OCI-LY7 (cell line): ENCODE data around the gene LGALS9. TPM values are rescaled to one million over a fixed set of nuclear protein-coding genes. Genes with fewer than 3 reads are reported as not detected.
"Not testable (repeated sequence)": the region's sequence is repeated elsewhere in the genome, so short reads cannot be mapped to it uniquely, and the experiment has no call there.

Experiments
- BruUV-seq: library from RNA; stranded (reverse); fragments of 400-500 nt; replicated peaks from 2 replicates; lab custom pipeline; 2021; lab: Mats Ljungman, UMichigan
- CTCF ChIA-PET: fragments of 300-600 bp; sonication (Branson Sonifier 250); formaldehyde crosslinking; loops from one replicate; lab custom pipeline; 2022; ENCODE audit warnings: antibody characterized with exemption; ENCODE audit not compliant: unreplicated experiment; lab: Charles Lee
- POLR2A ChIA-PET: fragments of 300-600 bp; sonication (Branson Sonifier 250); formaldehyde crosslinking; loops from one replicate; lab custom pipeline; 2022; ENCODE audit warnings: antibody characterized with exemption; lab: Charles Lee
- DNase-seq: peaks from one replicate; pipeline ENCODE4 v3.0.0-alpha.2; 2015; ENCODE audit warnings: low spot score
- H2AFZ ChIP-seq: fragments of 200-600 bp; sonication (generic), shearing (Covaris generic); 2 replicates; pipeline ENCODE4 v1.6.1; 2014; ENCODE audit warnings: mild to moderate bottlenecking, antibody characterized with exemption, low read length, moderate library complexity
- H3K27ac ChIP-seq: fragments of 200-600 bp; sonication (generic); 2 replicates; pipeline ENCODE4 v1.5.1; 2014; ENCODE audit warnings: mixed run types, low read depth, mild to moderate bottlenecking, moderate library complexity, low read length, inconsistent platforms; ENCODE audit not compliant: poor library complexity, severe bottlenecking
- H3K36me3 ChIP-seq: fragments of 200-600 bp; sonication (generic); 2 replicates; pipeline ENCODE4 v1.6.1; 2014; ENCODE audit warnings: mild to moderate bottlenecking, antibody characterized with exemption, low read length, moderate library complexity, mixed read lengths; ENCODE audit not compliant: insufficient read depth
- H3K4me1 ChIP-seq: fragments of 200-600 bp; sonication (generic); 2 replicates; pipeline ENCODE4 v1.5.1; 2014; ENCODE audit warnings: mild to moderate bottlenecking, low read length; ENCODE audit not compliant: insufficient read depth, poor library complexity, severe bottlenecking
- H3K4me2 ChIP-seq: fragments of 200-600 bp; sonication (generic); 2 replicates; pipeline ENCODE4 v1.6.1; 2014; ENCODE audit warnings: mild to moderate bottlenecking, low read length
- H3K4me3 ChIP-seq: fragments of 200-600 bp; sonication (generic); 2 replicates; pipeline ENCODE4 v1.5.1; 2014; ENCODE audit warnings: mild to moderate bottlenecking, low read depth, low read length; ENCODE audit not compliant: poor library complexity, severe bottlenecking
- H3K79me2 ChIP-seq: fragments of 200-600 bp; sonication (generic); 2 replicates; pipeline ENCODE4 v1.6.1; 2016; ENCODE audit warnings: low read depth, mild to moderate bottlenecking, low read length, moderate library complexity, mixed read lengths; ENCODE audit not compliant: insufficient read depth
- H3K9me2 ChIP-seq: fragments of 200-600 bp; sonication (generic); 2 replicates; pipeline ENCODE4 v1.6.1; 2016; ENCODE audit warnings: mild to moderate bottlenecking, low read length, mixed read lengths; ENCODE audit not compliant: insufficient read depth
- H3K9me3 ChIP-seq: fragments of 200-600 bp; sonication (generic); 2 replicates; pipeline ENCODE4 v1.6.1; 2014; ENCODE audit warnings: mild to moderate bottlenecking, mixed run types, low read length, mixed read lengths
- H4K20me1 ChIP-seq: fragments of 200-600 bp; sonication (generic); 2 replicates; pipeline ENCODE4 v1.6.1; 2014; ENCODE audit warnings: mild to moderate bottlenecking, antibody characterized with exemption, low read length, moderate library complexity, mixed read lengths; ENCODE audit not compliant: insufficient read depth
- CTCF ChIP-seq: fragments of 200-600 bp; sonication (generic); conservative IDR thresholded peaks from 2 replicates; pipeline ENCODE4 v1.5.1; 2014; ENCODE audit warnings: mild to moderate bottlenecking, antibody characterized with exemption, low read length, moderate library complexity, mixed read lengths
- EZH2phosphoT487 ChIP-seq: fragments of 200-600 bp; sonication (generic); IDR thresholded peaks from 2 replicates; pipeline ENCODE4 v1.6.1; 2018; ENCODE audit warnings: low read depth, borderline replicate concordance, mild to moderate bottlenecking, mixed run types, antibody characterized with exemption, low read length, moderate library complexity, mixed read lengths
- intact Hi-C: fragments of 100-400 bp; cut with micrococcal nuclease; formaldehyde crosslinking; loops from one replicate; pipeline ENCODE4 v1.10.0; 2022; ENCODE audit not compliant: unreplicated experiment
- total RNA-seq, 2 experiments: library from RNA; depleted of rRNA in 1 of 2; stranded (reverse); fragments of >200 nt in 1 of 2; shearing (Covaris generic) in 1 of 2; gene quantifications; 2 replicates each; pipeline ENCODE4 v1.2.3, GENCODE V29; 2014 to 2022

The LGALS9 gene
- total RNA-seq, 2 experiments from 2014 or later, result 2.2 to 4.2 TPM

- no peak overlapping the region for H3K4me3 ChIP-seq
- H3K79me2 ChIP-seq, result no peaks in the 10 kb centered on the region
- H3K4me1 ChIP-seq, result no peaks in the 10 kb centered on the region
- no TSS peak for BruUV-seq
- CTCF ChIA-PET, result no interaction called here
- no peak overlapping the region for H3K4me2 ChIP-seq
- DNase-seq, result no peak
- TF ChIP-seq EZH2phosphoT487 (no peak), CTCF (no peak)
- no peaks in the 10 kb centered on the region for H3K36me3 ChIP-seq
- intact Hi-C loops, result no loop called here
- no peaks in the 10 kb centered on the region for H3K9me3 ChIP-seq
- H4K20me1 ChIP-seq, result no peaks in the 10 kb centered on the region
- no peaks in the 10 kb centered on the region for H3K9me2 ChIP-seq
- no peak overlapping the region for H3K27ac ChIP-seq
- POLR2A ChIA-PET, result no interaction called here
- no peak overlapping the region for H2AFZ ChIP-seq
Observed at GRCh38 chr17:27677191-27677590, 46.2 kb downstream of the LGALS9 start.

- H3K79me2 ChIP-seq, DNase-seq, H4K20me1 ChIP-seq, BruUV-seq, H2AFZ ChIP-seq, H3K36me3 ChIP-seq, CTCF ChIA-PET, POLR2A ChIA-PET, H3K4me1 ChIP-seq, H3K9me2 ChIP-seq, H3K27ac ChIP-seq, H3K4me2 ChIP-seq, H3K4me3 ChIP-seq, intact Hi-C loops, H3K9me3 ChIP-seq: not testable (repeated sequence)
Observed at GRCh38 chr17:27686322-27686721, 55.3 kb downstream of the LGALS9 start.

- BruUV-seq, result no TSS peak
- H3K27ac ChIP-seq, result no peak overlapping the region
- H3K79me2 ChIP-seq, result no peaks in the 10 kb centered on the region
- H3K4me2 ChIP-seq, result no peak overlapping the region
- no peaks in the 10 kb centered on the region for H3K9me2 ChIP-seq
- ChIA-PET CTCF (no interaction called here), POLR2A (no interaction called here)
- H3K36me3 ChIP-seq, result no peaks in the 10 kb centered on the region
- H2AFZ ChIP-seq, result no peak overlapping the region
- H3K4me1 ChIP-seq, result no peaks in the 10 kb centered on the region
- DNase-seq, result no peak
- H4K20me1 ChIP-seq, result no peaks in the 10 kb centered on the region
- no peak overlapping the region for H3K4me3 ChIP-seq
- intact Hi-C loops, result no loop called here
- TF ChIP-seq CTCF (no peak), EZH2phosphoT487 (no peak)
- peaks cover 10% of the 10 kb centered on the region; the same call in 1 of the 2 replicates for H3K9me3 ChIP-seq
Observed at GRCh38 chr17:27690882-27691281, 59.9 kb downstream of the LGALS9 start.

- H3K9me3 ChIP-seq, result peaks cover 10% of the 10 kb centered on the region; the same call in 1 of the 2 replicates
- CTCF ChIA-PET, result not testable (repeated sequence)
Observed at GRCh38 chr17:27695254-27695814, 64.3 kb downstream of the LGALS9 start.

More at GRCh38 chr17:27695254-27695814, 64.3 kb downstream of the LGALS9 start:
- H3K36me3 ChIP-seq, H3K4me3 ChIP-seq, intact Hi-C loops, H3K4me2 ChIP-seq, H3K27ac ChIP-seq, H3K79me2 ChIP-seq, H3K9me2 ChIP-seq, POLR2A ChIA-PET, H4K20me1 ChIP-seq, H2AFZ ChIP-seq, H3K4me1 ChIP-seq, BruUV-seq: not testable (repeated sequence)
- peak; percentile 19 for DNase-seq
